A549 (cell line): ENCODE measurements around the gene NDUFB10. TPM values are rescaled to one million over a fixed set of nuclear protein-coding genes. Genes with fewer than 3 reads are reported as not detected.

Experiments used
- ATAC-seq, 2 experiments: fragments of 200-7000 bp in 1 of 2; fragments of >200 bp in 1 of 2; cut with Nextera tagmentation in 1 of 2; cut with Tn5 transposase in 1 of 2; 3 replicates each; pipeline versions ENCODE4 v1.8.0 to v1.9.1; 2018 to 2020; ENCODE audit warnings: mild to moderate bottlenecking in 1 of 2, moderate library complexity in 1 of 2
- CTCF ChIA-PET: fragments of 300-600 bp; sonication (Branson Sonifier 250); formaldehyde crosslinking; extraction: SDS; loops from one replicate; lab custom pipeline; 2021; ENCODE audit warnings: antibody characterized with exemption, inconsistent platforms; lab: Yijun Ruan, JAX
- POLR2A ChIA-PET: fragments of 350-600 bp; formaldehyde crosslinking; extraction: SDS; loops from one replicate; lab custom pipeline; 2021; ENCODE audit warnings: antibody characterized with exemption, inconsistent platforms; lab: Yijun Ruan, JAX
- DNase-seq, 2 experiments: peaks; one replicate each; pipeline versions ENCODE4 v3.0.0 to v3.0.0-alpha.2; 2011 to 2016; ENCODE audit warnings: low read depth in 1 of 2, low spot score in 1 of 2
- FAIRE-seq: peaks from 2 replicates; lab custom pipeline; 2011; peaks lifted over from hg19 to GRCh38; lab: Jason Lieb, UNC
- H3K27ac ChIP-seq, 2 experiments: fragments of >200 bp; sonication (Bioruptor Twin); formaldehyde crosslinking; 3 replicates each; pipeline ENCODE4 v1.5.1; 2016 to 2017
- H3K4me1 ChIP-seq: fragments of >200 bp; sonication (Bioruptor Twin); formaldehyde crosslinking; 3 replicates; pipeline ENCODE4 v1.6.1; 2016
- H3K4me2 ChIP-seq: fragments of >200 bp; sonication (Bioruptor Twin); formaldehyde crosslinking; 3 replicates; pipeline ENCODE4 v1.6.1; 2016
- H3K4me3 ChIP-seq: fragments of >200 bp; sonication (Bioruptor Twin); formaldehyde crosslinking; 3 replicates; pipeline ENCODE4 v1.5.1; 2016
- H3K9me3 ChIP-seq: fragments of >200 bp; sonication (Bioruptor Twin); formaldehyde crosslinking; 3 replicates; pipeline ENCODE4 v1.6.1; 2016
- ATOH8 ChIP-seq: fragments of 250-450 bp; sonication (Bioruptor Pico); IDR thresholded peaks from 2 replicates; pipeline ENCODE4 v1.5.0; 2020; ENCODE audit warnings: low read depth, mild to moderate bottlenecking, moderate library complexity
- BHLHE40 ChIP-seq: IDR thresholded peaks from 2 replicates; pipeline ENCODE4 v1.6.1; 2012; ENCODE audit warnings: low read depth, low read length, inconsistent platforms
- CHD4 ChIP-seq: fragments of 200-600 bp; sonication (generic); IDR thresholded peaks from 2 replicates; pipeline ENCODE4 v1.6.1; 2016; ENCODE audit warnings: antibody characterized with exemption, mild to moderate bottlenecking, borderline replicate concordance
- E2F6 ChIP-seq: IDR thresholded peaks from 2 replicates; pipeline ENCODE4 v1.6.1; 2012; ENCODE audit warnings: low read depth, borderline replicate concordance
- EP300 ChIP-seq, 2 experiments: fragments of >200 bp; sonication (Bioruptor Twin); formaldehyde crosslinking; IDR thresholded peaks; 2 replicates in 1 of 2; 3 replicates in 1 of 2; pipeline ENCODE4 v1.6.1; 2016 to 2017
- ESRRA ChIP-seq: fragments of 150-350 bp; IDR thresholded peaks from 2 replicates; pipeline ENCODE4 v1.6.1; 2014; ENCODE audit warnings: mild to moderate bottlenecking, low read length, borderline replicate concordance
- HDAC2 ChIP-seq: fragments of 200-600 bp; sonication (generic); IDR thresholded peaks from 2 replicates; pipeline ENCODE4 v1.6.1; 2016
- HEYL ChIP-seq: fragments of 250-450 bp; sonication (Bioruptor Pico); IDR thresholded peaks from 2 replicates; pipeline ENCODE4 v1.8.0; 2021; ENCODE audit warnings: mild to moderate bottlenecking, moderate library complexity
- HMGXB4 ChIP-seq: fragments of 250-450 bp; sonication (Bioruptor Pico); IDR thresholded peaks from 2 replicates; pipeline ENCODE4 v1.5.0; 2021; ENCODE audit warnings: mild to moderate bottlenecking, moderate library complexity, borderline replicate concordance
- HOXA7 ChIP-seq: fragments of 250-450 bp; sonication (Bioruptor Pico); IDR thresholded peaks from 2 replicates; pipeline ENCODE4 v1.5.0; 2020; ENCODE audit warnings: mild to moderate bottlenecking, moderate library complexity
- HOXB13 ChIP-seq: fragments of 250-450 bp; sonication (Bioruptor Pico); IDR thresholded peaks from 2 replicates; pipeline ENCODE4 v1.5.0; 2020; ENCODE audit warnings: low read depth, mild to moderate bottlenecking, moderate library complexity
- KDM5A ChIP-seq: fragments of 200-600 bp; sonication (generic); IDR thresholded peaks from 2 replicates; pipeline ENCODE4 v1.6.1; 2016; ENCODE audit warnings: antibody characterized with exemption, mild to moderate bottlenecking
- MAFK ChIP-seq: fragments of 450-650 bp; IDR thresholded peaks from 2 replicates; pipeline ENCODE4 v1.6.1; 2014; ENCODE audit not compliant: partially characterized antibody
- MAZ ChIP-seq: fragments of 150-350 bp; IDR thresholded peaks from 2 replicates; pipeline ENCODE4 v1.6.1; 2014; ENCODE audit warnings: antibody characterized with exemption, low read depth, low read length, borderline replicate concordance
- NPAS2 ChIP-seq: fragments of 250-450 bp; sonication (Bioruptor Pico); IDR thresholded peaks from 2 replicates; pipeline ENCODE4 v1.8.0; 2022; ENCODE audit warnings: mild to moderate bottlenecking, moderate library complexity, borderline replicate concordance
- POLR2A ChIP-seq: IDR thresholded peaks from 2 replicates; pipeline ENCODE4 v1.6.1; 2012; ENCODE audit warnings: mild to moderate bottlenecking, low read length
- RNF2 ChIP-seq: fragments of 200-600 bp; sonication (generic); IDR thresholded peaks from 2 replicates; pipeline ENCODE4 v1.6.1; 2016; ENCODE audit warnings: low read depth, mild to moderate bottlenecking, antibody characterized with exemption, moderate library complexity, borderline replicate concordance
- SREBF2 ChIP-seq: fragments of 450-650 bp; IDR thresholded peaks from 2 replicates; pipeline ENCODE4 v1.6.1; 2014; ENCODE audit warnings: mild to moderate bottlenecking, moderate library complexity
- USF2 ChIP-seq: fragments of 450-650 bp; IDR thresholded peaks from 2 replicates; pipeline ENCODE4 v1.6.1; 2014; ENCODE audit warnings: antibody characterized with exemption
- ZNF302 ChIP-seq: fragments of 250-450 bp; sonication (Bioruptor Pico); IDR thresholded peaks from 2 replicates; pipeline ENCODE4 v1.9.0; 2021; ENCODE audit warnings: inconsistent platforms, mild to moderate bottlenecking, moderate library complexity
- ZSCAN20 ChIP-seq: fragments of 250-450 bp; sonication (Bioruptor Pico); IDR thresholded peaks from 2 replicates; pipeline ENCODE4 v1.8.0; 2022; ENCODE audit warnings: mild to moderate bottlenecking, moderate library complexity
- WGBS: methylation state at CpG from one replicate; pipeline ENCODE4 v1.1.6; 2017; ENCODE audit errors: missing lambda C conversion rate; 5-methylcytosine and 5-hydroxymethylcytosine counted together
- polyA plus RNA-seq, 4 experiments: library from polyadenylated mRNA; depleted of rRNA in 3 of 4; stranded (reverse); fragments of >200 nt; fragmentation: RNase III in 1 of 4; extraction: RNeasy Plus Mini Kit Qiagen cat#74134 plus additional on column Dnase treatment in 1 of 4; gene quantifications; 2 replicates in 3 of 4; 3 replicates in 1 of 4; pipeline ENCODE4 v1.2.3, GENCODE V29; 2011 to 2017

NDUFB10 gene
- polyA plus RNA-seq, 2 of the 4 experiments (the other 2 are of a cell fraction) = 198 to 389 TPM

GRCh38 chr16:1974157-1975070, 15.1 kb downstream of the NDUFB10 start (continued):
- TF ChIP-seq HMGXB4 (CRISPR knock-in tag) (no peak), POLR2A (no peak), CHD4 (no peak), SREBF2 (no peak)
- TF ChIP-seq, all 56 proteins: peak for 0

- no peak for ATAC-seq
- Histone ChIP-seq H3K4me2 (no peak overlapping the region), H3K4me3 (no peak overlapping the region), H3K27ac (no peak overlapping the region), H3K9me3 (no peaks in the 10 kb centered on the region)
- CTCF ChIA-PET = interaction anchor here (0.8 to 1.8 kb wide), 3 partner anchors 13 to 165 kb away, joined by 3 to 6 read pairs (median 5); no protein-coding TSS in a partner anchor
- no peak for TF ChIP-seq ATOH8 (CRISPR knock-in tag)
- TF ChIP-seq HOXA7 (CRISPR knock-in tag) = no peak
- no peak for TF ChIP-seq KDM5A
- no peak for TF ChIP-seq NPAS2 (CRISPR knock-in tag)
- no peak for TF ChIP-seq ZSCAN20 (CRISPR knock-in tag)
- no peak for TF ChIP-seq RNF2
- no peak for TF ChIP-seq USF2
- no peak for TF ChIP-seq EP300 (IDR thresholded peaks at IDR 0.05)
- TF ChIP-seq E2F6 = no peak
- TF ChIP-seq ZNF302 (CRISPR knock-in tag) = no peak
- no peak for TF ChIP-seq BHLHE40
- no peak for TF ChIP-seq ESRRA
- no peak for TF ChIP-seq HEYL (CRISPR knock-in tag)
- no peak for TF ChIP-seq MAFK
- no peak for TF ChIP-seq HDAC2
- no peak for TF ChIP-seq HOXB13
- TF ChIP-seq MAZ = no peak
- TF ChIP-seq, all 56 proteins: peak for 0
- FAIRE-seq (no peak), DNase-seq (no peak)
- POLR2A ChIA-PET = interaction anchor here (5.1 kb wide), 1 partner anchor 11 kb away, joined by 17 read pairs; the partner anchor contains the start of gene RPS2
- WGBS = 94% methylated on average over 29 of the region's 33 CpGs
- H3K4me1 ChIP-seq = peaks cover 16% of the 10 kb centered on the region
Observed at GRCh38 chr16:1975432-1976215, 16.3 kb downstream of the NDUFB10 start.
